Trophoblast cell (in vitro differentiated cells and primary cell): ENCODE results near the gene SLC2A8.

Source experiments
- DNase-seq, 2 donors: peaks; one replicate each; pipeline ENCODE4 v3.0.0-alpha.2; 2016
- H2AFZ ChIP-seq: 2 replicates; pipeline ENCODE4 v1.6.1; 2013; ENCODE audit warnings: low read length, moderate library complexity, mild to moderate bottlenecking; ENCODE audit not compliant: insufficient read depth, poor library complexity
- H2AK5ac ChIP-seq: 2 replicates; pipeline ENCODE4 v1.6.1; 2013; ENCODE audit warnings: mild to moderate bottlenecking, low read length
- H2BK120ac ChIP-seq: 2 replicates; pipeline ENCODE4 v1.6.1; 2013; ENCODE audit warnings: low read length, mild to moderate bottlenecking, moderate library complexity; ENCODE audit not compliant: insufficient read depth, poor library complexity
- H2BK12ac ChIP-seq: 2 replicates; pipeline ENCODE4 v1.6.1; 2013; ENCODE audit warnings: mild to moderate bottlenecking, low read length, moderate library complexity
- H2BK5ac ChIP-seq: 2 replicates; pipeline ENCODE4 v1.6.1; 2013; ENCODE audit warnings: low read length, low read depth, moderate library complexity, mild to moderate bottlenecking; ENCODE audit not compliant: poor library complexity
- H3K14ac ChIP-seq: 2 replicates; pipeline ENCODE4 v1.6.1; 2013; ENCODE audit warnings: mild to moderate bottlenecking, low read length
- H3K18ac ChIP-seq: 2 replicates; pipeline ENCODE4 v1.6.1; 2013; ENCODE audit warnings: mild to moderate bottlenecking, low read length
- H3K23ac ChIP-seq: 2 replicates; pipeline ENCODE4 v1.6.1; 2013; ENCODE audit warnings: low read length
- H3K27ac ChIP-seq: 2 replicates; pipeline ENCODE4 v1.5.1; 2013; ENCODE audit warnings: low read depth, mild to moderate bottlenecking, inconsistent platforms, low read length, moderate library complexity
- H3K27me3 ChIP-seq: 2 replicates; pipeline ENCODE4 v1.6.1; 2013; ENCODE audit warnings: inconsistent platforms, mild to moderate bottlenecking, low read length, moderate library complexity; ENCODE audit not compliant: insufficient read depth
- H3K36me3 ChIP-seq, 2 experiments: 1 replicate in 1 of 2; 2 replicates in 1 of 2; pipeline ENCODE4 v1.6.1; 2013; ENCODE audit warnings: low read length in 2 of 2, mild to moderate bottlenecking in 2 of 2, moderate library complexity in 1 of 2; ENCODE audit not compliant: insufficient read depth in 2 of 2, control insufficient read depth in 1 of 2
- H3K4ac ChIP-seq: 2 replicates; pipeline ENCODE4 v1.6.1; 2013; ENCODE audit warnings: low read depth, mild to moderate bottlenecking, low read length, moderate library complexity
- H3K4me1 ChIP-seq, 2 experiments: 1 replicate in 1 of 2; 2 replicates in 1 of 2; pipeline ENCODE4 v1.6.1; 2013; ENCODE audit warnings: low read length in 2 of 2, mild to moderate bottlenecking in 2 of 2, moderate library complexity in 1 of 2; ENCODE audit not compliant: insufficient read depth in 2 of 2, control insufficient read depth in 1 of 2
- H3K4me2 ChIP-seq: 2 replicates; pipeline ENCODE4 v1.6.1; 2013; ENCODE audit warnings: inconsistent platforms, mild to moderate bottlenecking, low read length, moderate library complexity
- H3K4me3 ChIP-seq: 2 replicates; pipeline ENCODE4 v1.5.1; 2013; ENCODE audit warnings: mild to moderate bottlenecking, low read depth, low read length, inconsistent platforms
- H3K79me1 ChIP-seq: one replicate; pipeline ENCODE4 v1.6.1; 2013; ENCODE audit warnings: low read length
- H3K79me2 ChIP-seq: 2 replicates; pipeline ENCODE4 v1.6.1; 2013; ENCODE audit warnings: low read length, mild to moderate bottlenecking; ENCODE audit not compliant: control insufficient read depth, insufficient read depth, poor library complexity
- H3K9ac ChIP-seq: 2 replicates; pipeline ENCODE4 v1.6.1; 2013; ENCODE audit warnings: mild to moderate bottlenecking, low read length
- H3K9me3 ChIP-seq: 2 replicates; pipeline ENCODE4 v1.6.1; 2013; ENCODE audit warnings: low read depth, mild to moderate bottlenecking, control low read depth, inconsistent platforms, low read length; ENCODE audit not compliant: insufficient read depth
- H4K12ac ChIP-seq: 2 replicates; pipeline ENCODE4 v1.6.1; 2013; ENCODE audit warnings: low read depth, mild to moderate bottlenecking, low read length, moderate library complexity
- H4K8ac ChIP-seq: 2 replicates; pipeline ENCODE4 v1.6.1; 2013; ENCODE audit warnings: low read depth, mild to moderate bottlenecking, low read length, moderate library complexity
- H4K91ac ChIP-seq: one replicate; pipeline ENCODE4 v1.6.1; 2013; ENCODE audit warnings: low read depth, mild to moderate bottlenecking, low read length, moderate library complexity
- WGBS: extraction: QIAGEN DNeasy Blood & Tissue Kit; methylation state at CpG from one replicate; pipeline ENCODE4 v1.1.7; 2013; ENCODE audit warnings: missing lambda C conversion rate; ENCODE audit not compliant: insufficient read length, insufficient coverage; ENCODE audit errors: extremely low coverage; 5-methylcytosine and 5-hydroxymethylcytosine counted together

The SLC2A8 gene

GRCh38 chr9:127398275-127398647 is 1.3 kb downstream of the SLC2A8 start:
- no CpG with 5 or more reads among the region's 5 CpGs for WGBS
- no peak overlapping the region for H4K12ac ChIP-seq
- no peak overlapping the region for H2AK5ac ChIP-seq

GRCh38 chr9:127398715-127399400 is 1.9 kb downstream of the SLC2A8 start:
- H3K4ac ChIP-seq, result peak overlapping the region; percentile 47
- no peaks in the 10 kb centered on the region for H3K27me3 ChIP-seq
- no peaks in the 10 kb centered on the region for H3K9me3 ChIP-seq
- no peak overlapping the region for H3K18ac ChIP-seq
- H3K79me2 ChIP-seq, result peaks cover 14% of the 10 kb centered on the region
- no peak overlapping the region for H3K4me3 ChIP-seq
- no peak overlapping the region for H3K14ac ChIP-seq
- H4K12ac ChIP-seq, result no peak overlapping the region
- H3K4me1 ChIP-seq, result peaks cover 12 to 18% of the 10 kb centered on the region in 2 experiments
- no peak overlapping the region for H2BK120ac ChIP-seq
- WGBS, result no CpG with 5 or more reads among the region's 13 CpGs
- H3K36me3 ChIP-seq, result peaks cover 36 to 38% of the 10 kb centered on the region in 2 experiments
- DNase-seq, result no peak
- no peak overlapping the region for H3K27ac ChIP-seq
- no peak overlapping the region for H2BK5ac ChIP-seq
- peaks cover 14% of the 10 kb centered on the region for H3K79me1 ChIP-seq
- H2AK5ac ChIP-seq, result no peak overlapping the region
- no peak overlapping the region for H4K91ac ChIP-seq
- no peak overlapping the region for H2BK12ac ChIP-seq
- H3K9ac ChIP-seq, result no peak overlapping the region
- H3K23ac ChIP-seq, result no peak overlapping the region
- peak overlapping the region; percentile 17 for H4K8ac ChIP-seq
- H2AFZ ChIP-seq, result no peak overlapping the region
- H3K4me2 ChIP-seq, result peak overlapping the region; percentile 81

More at GRCh38 chr9:127398275-127398647, 1.3 kb downstream of the SLC2A8 start:
- Histone ChIP-seq H3K23ac (peak overlapping the region; percentile 26), H2BK12ac (no peak overlapping the region), H3K4me2 (peak overlapping the region; percentile 81), H3K18ac (peak overlapping the region; percentile 45), H2AFZ (peak overlapping the region; percentile 44), H3K27ac (no peak overlapping the region), H3K4me3 (peak overlapping the region; percentile 97), H3K36me3 (peaks cover 30 to 32% of the 10 kb centered on the region in 2 experiments), H3K14ac (peak overlapping the region; percentile 67), H2BK120ac (no peak overlapping the region), H4K91ac (no peak overlapping the region), H3K4me1 (peaks cover 13 to 18% of the 10 kb centered on the region in 2 experiments), H3K4ac (peak overlapping the region; percentile 81), H3K9ac (peak overlapping the region; percentile 67), H3K79me2 (peaks cover 14% of the 10 kb centered on the region), H3K79me1 (peaks cover 14% of the 10 kb centered on the region), H2BK5ac (no peak overlapping the region), H4K8ac (peak overlapping the region; percentile 17), H3K27me3 (no peaks in the 10 kb centered on the region), H3K9me3 (no peaks in the 10 kb centered on the region)
- no peak for DNase-seq

GRCh38 chr9:127399736-127400269 is 2.8 kb downstream of the SLC2A8 start:
- Histone ChIP-seq H3K4me1 (peaks cover 12 to 18% of the 10 kb centered on the region in 2 experiments), H3K27ac (no peak overlapping the region), H3K4ac (no peak overlapping the region), H3K79me1 (peaks cover 14% of the 10 kb centered on the region), H3K4me3 (no peak overlapping the region), H3K79me2 (peaks cover 14% of the 10 kb centered on the region), H4K8ac (no peak overlapping the region), H3K18ac (no peak overlapping the region), H3K14ac (no peak overlapping the region), H4K12ac (no peak overlapping the region), H2BK120ac (no peak overlapping the region), H2BK12ac (no peak overlapping the region), H3K23ac (no peak overlapping the region), H4K91ac (no peak overlapping the region), H3K9me3 (no peaks in the 10 kb centered on the region), H3K9ac (no peak overlapping the region), H3K27me3 (no peaks in the 10 kb centered on the region), H3K4me2 (no peak overlapping the region), H2BK5ac (no peak overlapping the region), H2AFZ (no peak overlapping the region), H2AK5ac (no peak overlapping the region), H3K36me3 (peaks cover 46 to 47% of the 10 kb centered on the region in 2 experiments)
- WGBS, result no CpG with 5 or more reads among the region's 14 CpGs
- DNase-seq, result no peak

- Histone ChIP-seq H2BK120ac (no peak overlapping the region), H3K27ac (no peak overlapping the region), H3K18ac (peak overlapping the region; percentile 19), H3K79me1 (peaks cover 4% of the 10 kb centered on the region), H3K9ac (no peak overlapping the region), H2AFZ (no peak overlapping the region), H4K12ac (no peak overlapping the region), H3K4me1 (peaks cover 8 to 11% of the 10 kb centered on the region in 2 experiments), H3K14ac (no peak overlapping the region), H2AK5ac (no peak overlapping the region), H3K23ac (no peak overlapping the region), H4K91ac (no peak overlapping the region), H2BK12ac (no peak overlapping the region), H3K4ac (no peak overlapping the region), H3K79me2 (peaks cover 10% of the 10 kb centered on the region), H2BK5ac (no peak overlapping the region), H3K9me3 (no peaks in the 10 kb centered on the region), H3K36me3 (peaks cover 68 to 69% of the 10 kb centered on the region in 2 experiments), H3K27me3 (no peaks in the 10 kb centered on the region), H4K8ac (no peak overlapping the region), H3K4me2 (no peak overlapping the region), H3K4me3 (no peak overlapping the region)
- no CpG with 5 or more reads among the region's 18 CpGs for WGBS
- DNase-seq, result no peak
Observed at GRCh38 chr9:127402401-127403090, 5.6 kb downstream of the SLC2A8 start.
